Smooth muscle cell of the brain vasculature (primary cell): ENCODE data around the gene NUPR1.
"Not testable (repeated sequence)": the region's sequence is repeated elsewhere in the genome, so short reads cannot be mapped to it uniquely, and the experiment has no call there.

Experiments used
- DNase-seq: peaks from one replicate; pipeline ENCODE4 v3.0.0-alpha.2; 2012; ENCODE audit warnings: low read depth, low spot score

Gene NUPR1

DNA sequence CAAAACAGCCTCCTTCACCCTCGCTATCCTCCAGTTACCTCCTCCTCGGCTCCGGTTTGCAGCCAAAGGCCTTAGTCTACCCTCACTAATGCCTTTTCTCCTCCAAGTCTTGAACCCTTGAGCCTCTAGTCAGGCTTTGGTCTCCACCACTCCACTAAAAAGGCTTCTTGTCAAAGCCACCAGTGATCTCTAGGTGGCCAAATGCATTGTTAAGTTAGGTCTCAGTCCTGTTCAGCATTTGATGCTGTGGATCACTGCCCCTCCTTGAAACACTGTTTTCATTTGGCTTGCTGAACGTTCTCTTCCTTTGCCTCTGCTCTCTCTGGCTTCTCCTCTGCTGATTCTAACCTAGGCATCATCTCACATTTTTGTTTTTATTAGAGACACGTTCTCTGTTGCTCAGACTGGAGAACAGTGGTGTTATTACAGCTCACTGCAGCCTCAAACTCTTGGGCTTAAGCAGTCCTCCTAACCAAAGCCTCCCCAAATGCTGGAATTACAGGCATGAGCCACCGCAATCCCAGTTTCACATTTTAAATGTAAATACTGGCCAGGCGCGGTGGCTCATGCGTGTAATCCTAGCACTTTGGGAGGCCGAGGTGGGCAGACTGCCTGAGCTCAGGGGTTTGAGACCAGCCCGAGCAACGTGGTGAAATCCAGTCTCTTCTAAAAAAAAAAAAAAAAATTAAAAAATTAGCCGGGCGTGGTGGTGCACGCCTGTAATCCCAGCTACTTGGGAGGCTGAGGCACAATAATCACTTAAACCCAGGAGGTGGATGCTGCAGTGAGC, 16.1 kb upstream of the NUPR1 start:
- no peak for DNase-seq

DNA sequence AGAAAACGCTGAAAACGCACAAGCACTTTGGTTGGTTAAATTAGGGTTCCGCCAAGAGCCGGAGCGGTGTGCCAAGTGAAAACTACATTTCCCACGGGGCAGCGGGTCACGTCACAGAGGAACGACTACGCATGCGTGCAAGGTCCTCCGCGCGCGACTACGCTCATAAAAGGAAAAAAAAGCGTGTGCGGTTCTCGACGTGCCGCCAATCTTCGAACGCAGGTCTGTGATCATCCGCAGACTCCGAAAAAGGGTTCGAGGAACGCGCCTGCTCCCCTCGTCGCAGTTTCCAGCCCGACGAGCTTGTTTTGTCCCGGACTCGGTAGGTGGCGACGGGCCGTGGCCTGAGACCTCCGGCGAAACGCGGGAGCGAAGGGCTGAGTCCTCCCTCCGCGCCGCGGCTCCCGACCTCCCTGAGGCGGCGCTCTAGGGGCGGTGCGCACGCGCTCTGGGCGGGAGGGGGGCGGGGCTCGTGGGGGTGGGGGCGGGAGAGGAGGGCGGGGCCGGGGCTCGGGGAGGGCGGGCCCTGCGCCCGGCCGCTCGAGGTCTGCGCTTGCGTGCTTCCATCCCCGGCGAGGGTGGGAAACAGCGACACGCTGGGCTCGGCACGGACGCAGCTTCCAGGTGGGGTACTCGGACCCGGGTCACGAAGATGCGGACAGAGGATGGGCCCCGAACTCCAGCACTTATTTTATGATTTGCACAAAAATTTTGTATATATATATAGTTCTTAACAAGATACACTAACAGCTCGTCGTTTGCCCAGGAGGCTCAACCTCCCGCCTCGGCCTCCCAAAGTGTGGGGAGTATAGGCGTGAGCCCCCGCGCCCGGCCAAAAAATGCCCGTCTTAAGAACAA, 15.2 kb upstream of the NUPR1 start, which contains the start of gene SGF29:
Gene SGF29 (plus strand): TSS at position 145 of the 858 bp plus-strand sequence. CDS start 27,150 bp downstream, outside the sequence.
- peak; percentile 73 for DNase-seq

DNA sequence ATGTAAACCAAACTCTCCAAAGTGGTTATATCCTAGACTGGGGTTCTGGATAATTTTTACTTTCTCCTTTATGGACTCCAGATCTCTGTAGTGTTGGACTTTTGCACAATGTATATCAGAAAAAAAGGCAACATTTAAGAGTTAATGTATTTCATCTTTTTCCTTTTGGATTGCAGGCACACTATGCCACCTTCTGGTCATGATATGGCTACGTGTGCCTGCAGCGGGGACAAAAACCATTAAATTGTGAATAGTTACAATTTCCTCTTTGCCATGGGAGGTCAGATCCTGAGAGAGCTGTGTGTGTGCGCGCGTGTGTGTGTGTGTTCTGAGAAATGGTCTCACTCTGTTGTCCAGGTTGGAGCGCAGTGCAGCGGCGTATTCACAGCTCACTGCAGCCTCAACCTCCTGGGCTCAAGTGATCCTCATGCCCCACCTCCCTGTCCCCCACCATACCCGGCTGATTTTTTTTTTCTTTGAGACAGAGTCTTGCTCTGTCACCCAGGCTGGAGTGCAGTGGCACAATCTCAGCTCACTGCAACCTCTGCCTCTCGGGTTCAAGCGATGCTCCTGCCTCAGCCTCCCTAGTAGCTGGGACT, 10.6 kb upstream of the NUPR1 start:
- DNase-seq: no peak

DNA sequence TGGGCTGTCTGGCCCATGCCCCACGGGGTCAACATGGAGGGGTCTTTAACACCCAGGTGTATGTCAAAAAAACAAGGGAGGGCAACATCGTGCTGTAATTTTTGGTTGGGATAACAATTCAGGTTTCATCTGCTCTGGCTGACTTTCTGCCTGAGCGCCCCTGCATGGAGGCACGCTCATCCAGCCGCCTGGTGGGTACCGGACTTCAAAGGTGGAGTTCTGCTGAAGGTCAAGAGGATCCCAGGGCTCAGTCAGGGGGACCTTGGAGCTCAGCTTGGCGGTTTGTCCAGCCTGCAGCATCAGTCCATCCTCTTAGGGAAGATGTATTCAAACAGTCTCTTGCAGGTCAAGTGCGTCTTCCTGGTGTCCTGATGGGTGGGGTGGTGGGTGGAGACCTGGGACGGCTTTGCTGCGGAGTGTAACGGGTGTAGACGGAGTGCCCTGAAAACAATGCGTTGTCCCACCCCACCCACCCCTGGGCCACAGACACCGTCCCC, 9.6 kb upstream of the NUPR1 start:
- no peak for DNase-seq

DNA sequence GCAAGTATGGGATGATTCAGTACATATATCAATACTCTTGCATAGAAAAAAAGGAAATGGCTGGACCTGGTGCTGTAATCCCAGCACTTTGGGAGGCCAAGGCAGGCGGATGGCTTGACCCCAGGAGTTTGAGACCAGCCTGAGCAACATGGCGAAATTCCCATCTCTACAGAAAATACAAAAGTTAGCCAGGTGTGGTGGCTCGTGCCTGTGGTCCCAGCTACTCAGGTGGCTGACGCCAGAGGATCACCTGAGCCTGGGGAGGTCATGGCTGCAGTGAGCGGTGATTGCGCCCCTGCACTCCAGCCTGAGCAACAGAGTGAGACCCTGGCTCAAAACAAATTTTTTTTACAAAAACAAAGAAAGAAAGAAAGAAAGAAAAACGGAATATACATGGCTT, 7.9 kb upstream of the NUPR1 start:
- DNase-seq: no peak

DNA sequence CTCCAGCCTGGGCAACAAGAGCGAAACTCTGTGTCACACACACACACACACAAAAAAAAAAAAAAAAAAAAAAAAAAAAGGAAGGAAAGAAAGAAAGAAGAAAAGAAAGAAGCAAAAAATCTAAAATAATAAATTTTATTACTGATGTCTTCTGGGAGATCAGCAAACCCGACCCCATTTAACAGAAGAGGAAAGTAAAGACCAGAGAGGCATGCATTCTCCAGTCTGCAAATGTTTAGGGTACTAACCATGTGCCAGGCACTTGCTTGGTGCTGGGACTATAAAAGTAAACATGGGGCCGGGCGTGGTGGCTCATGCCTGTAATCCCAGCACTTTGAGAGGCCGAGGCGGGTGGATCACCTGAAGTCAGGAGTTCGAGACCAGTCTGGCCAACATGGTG, 7.2 kb upstream of the NUPR1 start:
- not testable (repeated sequence) for DNase-seq

DNA sequence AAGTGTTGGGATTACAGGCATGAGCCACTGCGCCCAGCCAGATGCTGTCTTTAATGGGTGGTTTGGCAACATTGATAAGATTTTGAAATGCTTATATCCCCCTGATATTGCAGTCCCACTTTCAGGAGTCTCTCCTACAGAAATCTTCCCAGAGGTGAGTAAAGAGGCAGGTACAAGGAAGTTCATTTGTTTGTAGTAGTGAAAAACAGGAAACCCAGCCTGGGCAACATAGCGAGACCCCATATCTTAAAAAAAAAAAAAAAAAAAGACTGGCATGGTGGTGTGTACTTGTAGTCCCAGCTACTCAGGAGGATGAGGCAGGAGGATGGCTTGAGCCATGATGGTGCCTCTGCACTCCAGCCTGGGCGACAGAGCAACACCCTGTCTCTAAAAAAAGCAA, 6.2 kb upstream of the NUPR1 start:
- no peak for DNase-seq

DNA sequence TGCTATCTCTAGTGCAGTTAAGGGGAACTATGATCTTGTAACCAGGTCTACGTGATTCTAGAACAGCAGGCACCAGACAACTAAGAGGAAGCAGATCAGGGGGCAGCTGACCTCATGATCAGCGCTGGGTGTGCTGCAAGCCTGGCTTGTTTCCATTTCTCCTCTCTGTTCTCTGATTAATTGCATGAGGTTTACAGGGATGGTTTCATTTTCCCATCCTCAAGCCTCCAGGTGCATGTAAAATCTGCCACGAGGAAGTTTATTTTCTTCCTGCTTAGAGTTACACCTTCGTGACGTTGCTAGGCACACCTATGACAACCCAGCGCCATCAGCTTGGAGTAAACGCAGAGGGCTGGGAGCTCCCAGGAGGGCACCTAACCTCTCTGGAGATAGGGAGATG, 4.3 kb upstream of the NUPR1 start:
- DNase-seq: no peak

DNA sequence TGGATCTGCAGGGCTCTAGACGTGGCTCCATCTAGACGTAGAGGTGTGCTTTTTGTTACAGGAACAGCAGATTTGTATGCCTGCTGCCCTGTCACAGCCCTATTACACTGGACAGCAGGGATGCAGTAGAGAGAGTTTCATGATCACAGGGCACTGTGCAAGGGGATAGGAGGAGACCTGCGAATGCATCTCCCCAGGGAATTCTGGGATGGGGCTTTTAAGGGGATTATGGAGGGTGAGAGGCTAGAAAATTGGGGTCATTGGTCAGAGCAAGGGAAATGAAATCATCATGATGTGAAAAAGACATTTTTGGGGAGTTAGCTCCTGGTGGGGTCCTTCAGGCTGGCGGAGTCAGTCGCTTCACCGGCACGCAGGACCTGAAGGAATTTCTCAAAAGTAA, 3.9 kb upstream of the NUPR1 start:
- DNase-seq: no peak

DNA sequence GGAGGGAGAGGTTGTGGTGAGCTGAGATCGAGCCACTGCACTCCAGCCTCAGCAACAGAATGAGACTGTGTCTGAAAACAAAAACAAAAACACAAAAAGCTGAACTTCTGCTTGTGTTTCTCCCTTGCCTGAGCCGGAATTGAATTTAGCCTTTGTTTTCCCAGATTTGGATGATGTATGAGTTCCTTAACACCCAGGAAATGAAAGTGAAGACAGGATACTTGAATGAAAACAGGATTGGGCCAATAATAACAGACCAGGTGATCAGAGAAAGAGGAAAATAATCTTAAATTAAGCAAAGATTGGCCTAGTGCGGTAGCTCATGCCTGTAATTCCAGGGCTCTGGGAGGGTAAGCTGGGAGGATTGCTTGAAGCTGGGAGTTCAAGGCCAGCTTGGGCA, 1.6 kb upstream of the NUPR1 start:
- DNase-seq: no peak

DNA sequence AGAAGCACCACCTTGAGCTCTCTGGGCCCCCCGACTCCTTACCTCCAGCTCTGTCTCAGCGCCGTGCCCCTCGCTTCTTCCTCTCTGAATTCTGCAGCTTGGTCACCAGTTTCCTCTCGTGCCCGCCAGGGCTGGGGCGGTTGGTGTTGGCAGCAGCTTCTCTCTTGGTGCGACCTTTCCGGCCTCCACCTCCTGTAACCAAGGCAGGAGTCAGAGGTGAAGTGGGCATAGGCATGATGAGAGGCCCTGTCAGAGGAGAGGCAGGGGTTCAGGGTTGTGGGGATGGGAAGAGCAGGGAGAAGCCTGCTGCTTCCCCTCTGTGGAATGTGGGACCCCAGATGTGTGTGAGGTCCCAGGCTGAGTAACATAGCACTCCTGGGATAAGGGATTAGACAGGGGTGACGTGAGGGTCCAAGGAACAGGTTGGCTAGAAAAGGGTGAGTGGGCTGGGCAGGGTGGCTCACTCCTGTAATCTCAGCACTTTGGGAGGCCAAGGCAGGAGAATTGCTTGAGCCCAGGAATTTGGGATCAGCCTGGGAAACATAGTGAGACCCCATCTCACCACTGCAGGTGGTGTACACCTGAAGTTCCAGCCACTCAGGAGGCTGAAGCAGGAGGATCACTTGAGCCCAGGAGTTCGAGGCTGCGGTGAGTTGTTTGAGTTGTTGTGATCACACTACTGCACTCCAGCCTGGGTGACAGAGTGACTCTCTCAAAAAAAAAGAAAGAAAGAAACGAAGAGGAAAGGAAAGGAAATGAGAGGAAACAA, 626 bp downstream of the NUPR1 start:
- DNase-seq: no peak

DNA sequence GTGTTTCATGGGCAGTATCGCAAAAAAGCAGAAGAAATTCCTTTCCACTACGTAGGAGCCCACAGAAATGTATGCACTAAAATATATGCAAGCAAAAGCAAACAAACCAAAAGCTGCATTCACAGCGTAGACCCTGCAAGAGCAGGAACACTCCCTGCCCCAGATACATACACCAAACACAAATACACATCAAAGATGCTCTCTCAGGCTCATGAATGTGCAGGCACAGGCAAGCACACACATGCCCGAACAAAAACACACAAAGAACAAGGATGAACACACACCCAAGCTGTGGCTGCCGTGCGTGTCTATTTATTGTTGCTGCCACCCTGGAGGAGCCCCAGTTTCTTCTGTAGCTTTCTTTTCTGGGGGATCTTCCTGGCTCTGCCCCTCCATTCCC, 1.7 kb downstream of the NUPR1 start:
- DNase-seq: no peak

DNA sequence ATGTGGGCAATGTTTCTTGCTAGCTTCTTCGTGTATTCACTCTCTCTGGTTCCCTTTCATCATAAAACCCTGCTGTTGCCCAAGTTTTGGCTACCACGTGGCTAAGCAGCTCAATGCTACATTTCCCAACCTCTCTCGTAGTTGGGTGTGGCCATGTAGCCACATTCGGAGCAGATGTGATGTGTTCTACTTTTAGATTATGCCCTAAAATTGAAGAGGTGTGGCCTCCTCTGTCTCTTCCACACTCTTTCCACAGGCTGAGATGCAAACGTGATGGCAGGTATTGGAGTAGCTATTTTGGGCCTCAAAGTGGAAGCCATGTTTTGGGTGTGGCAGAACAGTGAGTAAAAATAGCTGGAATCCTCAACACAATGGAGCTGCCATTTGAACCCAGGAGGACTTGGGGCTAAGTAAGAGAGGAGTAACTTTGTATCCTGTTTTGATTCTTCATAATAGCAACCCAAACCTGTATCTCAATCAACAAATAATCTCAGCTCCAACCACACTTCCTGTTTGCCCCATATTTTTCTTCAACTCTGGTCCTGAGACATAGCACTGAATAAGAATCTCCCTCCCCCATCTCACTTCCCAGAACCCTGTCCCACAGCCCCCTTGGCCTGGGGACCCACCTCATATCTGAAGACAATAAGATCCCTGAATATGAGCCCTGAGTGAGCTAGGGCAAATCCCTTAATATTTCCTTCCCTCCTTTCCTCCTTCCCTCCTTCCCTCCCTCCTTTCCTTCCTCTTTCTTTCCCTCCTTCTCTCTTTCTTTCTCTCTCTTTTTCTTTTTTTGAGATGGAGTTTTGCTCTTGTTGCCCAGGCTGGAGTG, 4.0 kb downstream of the NUPR1 start:
- no peak for DNase-seq

DNA sequence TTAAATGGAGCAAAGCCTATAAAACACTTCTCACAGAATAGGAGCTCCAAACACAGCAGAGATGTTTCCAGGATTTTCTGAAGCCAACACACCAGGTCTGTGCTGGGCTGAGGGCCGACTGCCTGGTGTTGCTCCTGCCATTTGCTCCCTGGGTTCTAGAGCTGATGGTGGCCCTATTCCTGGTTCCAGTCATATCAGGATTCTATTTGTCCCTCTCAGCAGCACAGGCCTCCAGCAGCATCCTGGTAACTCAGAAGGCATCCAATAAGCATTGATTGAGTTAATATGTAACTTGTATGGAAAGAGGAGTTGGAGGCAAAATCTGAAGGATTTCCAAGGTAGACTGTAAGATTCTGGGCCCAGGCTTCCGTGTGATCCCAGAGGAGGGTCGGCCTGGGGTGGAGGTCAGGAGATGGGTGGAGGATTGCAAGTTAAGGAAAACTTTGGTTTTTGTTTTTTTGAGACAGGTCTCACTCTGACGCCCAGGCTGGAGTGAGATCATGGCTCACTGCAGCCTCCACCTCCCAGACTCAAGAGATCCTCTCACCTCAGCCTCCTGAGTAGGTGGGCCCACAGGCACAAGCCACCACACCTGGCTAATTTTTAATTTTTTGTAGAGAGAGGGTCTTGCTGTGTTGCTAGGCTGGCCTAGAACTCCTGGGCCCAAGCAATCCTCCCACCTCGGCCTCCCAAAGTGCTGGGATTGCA, 5.7 kb downstream of the NUPR1 start:
- DNase-seq: no peak

DNA sequence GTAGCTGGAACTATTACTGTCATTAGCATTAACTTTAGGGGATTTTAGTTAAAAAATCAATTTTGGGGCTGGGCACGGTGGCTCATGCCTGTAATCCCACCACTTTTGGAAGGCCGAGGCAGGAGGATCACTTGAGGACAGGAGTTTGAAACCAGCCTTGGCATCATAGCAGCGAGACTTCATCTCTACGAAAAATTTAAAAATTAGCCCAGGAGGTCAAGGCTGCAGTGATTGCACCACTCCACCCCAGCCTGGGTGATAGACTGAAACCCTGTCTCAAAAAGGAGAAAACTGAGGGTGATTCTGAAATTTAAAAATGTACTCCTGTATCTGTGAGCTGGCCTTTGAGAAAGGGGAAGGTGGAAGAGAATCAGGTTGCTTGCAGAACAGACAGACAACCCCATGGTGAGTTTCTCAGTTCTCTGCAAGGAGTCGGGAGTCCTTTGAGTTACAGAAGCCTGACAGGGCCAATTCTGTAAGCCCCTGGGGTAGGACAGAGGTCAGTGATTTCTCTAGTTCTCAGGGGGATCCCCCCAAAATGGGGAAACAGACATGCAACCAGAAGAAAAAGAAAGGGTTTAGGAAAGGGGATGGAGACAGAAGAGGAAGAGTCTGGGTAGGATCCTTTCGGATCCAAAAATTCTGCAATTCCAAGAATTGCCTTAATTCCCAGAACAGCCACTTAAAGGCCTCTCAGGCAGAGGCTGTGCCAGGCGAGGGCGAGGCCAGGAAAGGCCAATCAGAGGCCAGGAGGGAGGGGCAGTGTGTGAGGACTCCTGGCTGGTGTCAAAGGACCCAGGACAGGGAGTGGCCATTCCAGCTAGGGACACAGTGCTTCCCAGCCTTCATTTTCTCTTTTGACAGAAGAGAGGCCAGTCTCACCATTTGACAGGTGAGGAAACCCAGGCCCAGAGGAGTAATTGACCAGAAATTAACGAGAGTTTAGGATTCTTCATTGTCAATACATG, 6.7 kb downstream of the NUPR1 start:
- DNase-seq: no peak

DNA sequence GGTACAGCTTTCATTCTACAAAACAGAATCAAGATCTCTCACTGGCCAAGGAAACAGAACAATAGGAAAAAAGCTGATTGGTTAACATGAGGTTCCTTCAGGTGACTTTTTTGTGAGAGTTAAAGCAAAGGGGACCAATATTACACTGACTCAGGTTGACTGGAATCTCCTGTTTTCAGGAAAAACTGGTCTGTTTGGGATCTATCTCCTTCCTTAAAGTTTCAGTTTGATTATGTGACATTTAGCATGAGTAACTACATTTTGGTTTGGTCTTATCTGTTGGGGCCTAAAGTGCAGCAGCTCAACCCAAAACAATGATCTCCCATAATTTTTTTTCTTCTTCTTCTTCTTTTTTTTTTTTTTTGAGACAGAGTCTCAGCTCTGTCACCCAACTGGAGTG, 9.7 kb downstream of the NUPR1 start:
- no peak for DNase-seq

DNA sequence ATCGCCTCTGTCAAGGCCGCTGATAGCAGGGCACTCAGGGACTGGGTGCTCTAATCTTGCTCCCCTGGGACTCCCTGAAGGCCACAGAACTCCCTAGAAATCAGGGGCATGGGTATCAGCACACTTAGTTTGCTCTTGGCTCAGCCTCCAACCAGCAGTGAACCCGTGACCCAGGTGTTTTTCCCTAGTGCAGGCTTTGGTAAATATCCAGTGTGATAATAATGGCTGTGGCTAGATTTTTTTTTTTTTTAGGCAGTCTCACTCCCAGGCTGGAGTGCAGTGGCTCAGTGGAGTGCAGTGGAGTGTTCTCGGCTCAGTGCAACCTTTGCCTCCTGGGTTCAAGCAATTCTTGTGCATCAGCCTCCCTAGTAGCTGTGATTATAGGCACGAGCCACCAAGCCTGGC, 10.3 kb downstream of the NUPR1 start:
- DNase-seq: no peak

DNA sequence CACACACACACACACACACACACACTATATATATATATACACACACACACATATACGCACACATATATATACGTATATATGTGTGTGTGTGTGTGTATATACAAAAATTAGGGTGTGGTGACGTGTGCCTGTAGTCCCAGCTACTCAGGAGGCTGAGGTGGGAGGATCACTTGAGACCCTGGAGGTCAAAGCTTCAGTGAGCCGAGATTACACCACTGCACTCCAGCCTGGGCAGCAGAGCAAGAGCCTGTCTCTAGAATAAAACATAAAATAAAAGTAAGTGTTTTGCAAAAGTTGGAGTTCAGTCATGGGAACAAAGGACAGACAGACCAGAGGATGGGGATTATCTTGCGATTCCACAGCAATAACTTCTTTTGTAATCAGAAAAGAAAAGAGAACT, 10.8 kb downstream of the NUPR1 start:
- DNase-seq: no peak
